IPS-18c (cell line): ENCODE data around the gene TMEM184A.
"Not testable (repeated sequence)": the region's sequence is repeated elsewhere in the genome, so short reads cannot be mapped to it uniquely, and the experiment has no call there.

Source experiments
- H3K4me3 ChIP-seq: 2 replicates; pipeline ENCODE4 v1.7.0; 2013; ENCODE audit warnings: low read depth, mild to moderate bottlenecking, low read length, moderate library complexity; ENCODE audit not compliant: insufficient read depth
- H3K9me3 ChIP-seq: one replicate; pipeline ENCODE4 v1.6.1; 2013; ENCODE audit warnings: mild to moderate bottlenecking, low read length, moderate library complexity; ENCODE audit not compliant: control insufficient read depth, insufficient read depth

Gene TMEM184A

GRCh38 chr7:1523844-1524243, 32.2 kb downstream of the TMEM184A start:
- no peaks in the 10 kb centered on the region for H3K9me3 ChIP-seq
- no peak overlapping the region for H3K4me3 ChIP-seq

- no peak overlapping the region for H3K4me3 ChIP-seq
- peaks cover 3% of the 10 kb centered on the region for H3K9me3 ChIP-seq
Observed at GRCh38 chr7:1523208-1523607, 32.8 kb downstream of the TMEM184A start.

- Histone ChIP-seq H3K9me3 (peaks cover 3% of the 10 kb centered on the region), H3K4me3 (no peak overlapping the region)
Observed at GRCh38 chr7:1521456-1521855, 34.5 kb downstream of the TMEM184A start.

GRCh38 chr7:1520539-1521234, 35.3 kb downstream of the TMEM184A start:
- no peak overlapping the region for H3K4me3 ChIP-seq

GRCh38 chr7:1519322-1519922, 36.6 kb downstream of the TMEM184A start:
- H3K4me3 ChIP-seq, H3K9me3 ChIP-seq: not testable (repeated sequence)

More at GRCh38 chr7:1520539-1521234, 35.3 kb downstream of the TMEM184A start:
- peaks cover 3% of the 10 kb centered on the region for H3K9me3 ChIP-seq

- no peak overlapping the region for H3K4me3 ChIP-seq
- H3K9me3 ChIP-seq, result peaks cover 3% of the 10 kb centered on the region
Observed at GRCh38 chr7:1516586-1517251, 39.3 kb downstream of the TMEM184A start.

GRCh38 chr7:1515509-1515967, 40.5 kb downstream of the TMEM184A start:
- H3K9me3 ChIP-seq, H3K4me3 ChIP-seq: not testable (repeated sequence)

GRCh38 chr7:1514995-1515401, 41.0 kb downstream of the TMEM184A start:
- Histone ChIP-seq H3K4me3 (no peak overlapping the region), H3K9me3 (peaks cover 3% of the 10 kb centered on the region)

GRCh38 chr7:1514407-1514806, 41.6 kb downstream of the TMEM184A start:
- H3K4me3 ChIP-seq, result no peak overlapping the region
- peaks cover 3% of the 10 kb centered on the region for H3K9me3 ChIP-seq

GRCh38 chr7:1513657-1514095, 42.3 kb downstream of the TMEM184A start:
- Histone ChIP-seq H3K4me3 (no peak overlapping the region), H3K9me3 (peaks cover 1% of the 10 kb centered on the region)

GRCh38 chr7:1512781-1513656, 43.0 kb downstream of the TMEM184A start:
- H3K9me3 ChIP-seq, result no peaks in the 10 kb centered on the region
- H3K4me3 ChIP-seq, result no peak overlapping the region

- no peak overlapping the region for H3K4me3 ChIP-seq
- H3K9me3 ChIP-seq, result no peaks in the 10 kb centered on the region
Observed at GRCh38 chr7:1511444-1512422, 44.3 kb downstream of the TMEM184A start.

GRCh38 chr7:1510780-1511154, 45.2 kb downstream of the TMEM184A start:
- H3K4me3 ChIP-seq, result no peak overlapping the region
- H3K9me3 ChIP-seq, result peaks cover 2% of the 10 kb centered on the region

GRCh38 chr7:1509226-1509625, 46.8 kb downstream of the TMEM184A start:
- H3K4me3 ChIP-seq, result no peak overlapping the region
- H3K9me3 ChIP-seq, result peaks cover 4% of the 10 kb centered on the region

- H3K9me3 ChIP-seq, result peaks cover 4% of the 10 kb centered on the region
- no peak overlapping the region for H3K4me3 ChIP-seq
Observed at GRCh38 chr7:1508277-1508758, 47.7 kb downstream of the TMEM184A start.
